H9 (cell line): Measurements from ENCODE around the gene ZCCHC3. TPM values are rescaled to one million over a fixed set of nuclear protein-coding genes. Genes with fewer than 3 reads are reported as not detected.

ENCODE experiments used
- DNase-seq: peaks from one replicate; pipeline ENCODE4 v3.0.0-alpha.2; 2017
- H2AFZ ChIP-seq: one replicate; pipeline ENCODE4 v1.6.1; 2013; ENCODE audit warnings: mild to moderate bottlenecking, low read length, control low read depth, moderate library complexity
- H2AK5ac ChIP-seq: 2 replicates; pipeline ENCODE4 v1.6.1; 2013; ENCODE audit warnings: low read length, control low read depth, mixed read lengths; ENCODE audit not compliant: insufficient read length
- H2BK120ac ChIP-seq: one replicate; pipeline ENCODE4 v1.6.1; 2013; ENCODE audit warnings: low read depth, mild to moderate bottlenecking, low read length, control low read depth, inconsistent platforms; ENCODE audit not compliant: poor library complexity, severe bottlenecking
- H2BK12ac ChIP-seq: 2 replicates; pipeline ENCODE4 v1.6.1; 2013; ENCODE audit warnings: low read length, control low read depth, mixed read lengths, low read depth; ENCODE audit not compliant: insufficient read length
- H2BK15ac ChIP-seq: 2 replicates; pipeline ENCODE4 v1.6.1; 2013; ENCODE audit warnings: low read depth, low read length, control low read depth
- H2BK20ac ChIP-seq: one replicate; pipeline ENCODE4 v1.6.1; 2013; ENCODE audit warnings: low read depth, mild to moderate bottlenecking, low read length, control low read depth, inconsistent platforms; ENCODE audit not compliant: poor library complexity, severe bottlenecking
- H2BK5ac ChIP-seq: 2 replicates; pipeline ENCODE4 v1.6.1; 2013; ENCODE audit warnings: low read length, control low read depth, mixed read lengths; ENCODE audit not compliant: insufficient read length
- H3K14ac ChIP-seq: 2 replicates; pipeline ENCODE4 v1.6.1; 2013; ENCODE audit warnings: low read length, control low read depth; ENCODE audit not compliant: insufficient read depth
- H3K18ac ChIP-seq: 2 replicates; pipeline ENCODE4 v1.6.1; 2013; ENCODE audit warnings: low read depth, mild to moderate bottlenecking, mixed read lengths, low read length, control low read depth; ENCODE audit not compliant: insufficient read length
- H3K23ac ChIP-seq: 2 replicates; pipeline ENCODE4 v1.6.1; 2013; ENCODE audit warnings: low read length, control low read depth, mixed read lengths, low read depth; ENCODE audit not compliant: insufficient read length
- H3K23me2 ChIP-seq: 2 replicates; pipeline ENCODE4 v1.6.1; 2013; ENCODE audit warnings: low read depth, mild to moderate bottlenecking, mixed read lengths, low read length, control low read depth; ENCODE audit not compliant: insufficient read length, poor library complexity, severe bottlenecking
- H3K27ac ChIP-seq: 2 replicates; pipeline ENCODE4 v1.5.1; 2013; ENCODE audit warnings: low read length, control low read depth, mixed read lengths, low read depth; ENCODE audit not compliant: insufficient read length
- H3K27me3 ChIP-seq: 2 replicates; pipeline ENCODE4 v1.6.1; 2013; ENCODE audit warnings: low read length, control low read depth, inconsistent platforms; ENCODE audit not compliant: insufficient read depth
- H3K4ac ChIP-seq: 2 replicates; pipeline ENCODE4 v1.6.1; 2013; ENCODE audit warnings: low read depth, mild to moderate bottlenecking, control low read depth, inconsistent platforms, low read length, moderate library complexity
- H3K4me1 ChIP-seq: 2 replicates; pipeline ENCODE4 v1.6.1; 2013; ENCODE audit warnings: low read length, control low read depth, inconsistent platforms; ENCODE audit not compliant: insufficient read depth
- H3K4me2 ChIP-seq: 2 replicates; pipeline ENCODE4 v1.6.1; 2013; ENCODE audit warnings: low read length, control low read depth, mixed read lengths; ENCODE audit not compliant: insufficient read length, insufficient read depth
- H3K56ac ChIP-seq: 2 replicates; pipeline ENCODE4 v1.6.1; 2013; ENCODE audit warnings: low read depth, mild to moderate bottlenecking, mixed read lengths, low read length, control low read depth; ENCODE audit not compliant: insufficient read length
- H3K79me1 ChIP-seq: 2 replicates; pipeline ENCODE4 v1.6.1; 2013; ENCODE audit warnings: low read depth, mild to moderate bottlenecking, moderate library complexity, low read length, control low read depth, inconsistent platforms; ENCODE audit not compliant: insufficient read depth, poor library complexity, severe bottlenecking
- H3K79me2 ChIP-seq: 2 replicates; pipeline ENCODE4 v1.6.1; 2013; ENCODE audit warnings: low read length, control low read depth, inconsistent platforms; ENCODE audit not compliant: insufficient read depth
- H3K9ac ChIP-seq: 2 replicates; pipeline ENCODE4 v1.6.1; 2013; ENCODE audit warnings: low read length, control low read depth, mixed read lengths; ENCODE audit not compliant: insufficient read length; ENCODE audit errors: extremely low read depth
- H3K9me3 ChIP-seq: one replicate; pipeline ENCODE4 v1.6.1; 2013; ENCODE audit warnings: low read depth, low read length, inconsistent platforms; ENCODE audit not compliant: control insufficient read depth
- H3T11ph ChIP-seq: one replicate; pipeline ENCODE4 v1.6.1; 2013; ENCODE audit warnings: mild to moderate bottlenecking, low read length, control low read depth, inconsistent platforms
- H4K20me1 ChIP-seq: one replicate; pipeline ENCODE4 v1.6.1; 2013; ENCODE audit not compliant: control insufficient read depth, insufficient read length, insufficient read depth
- H4K5ac ChIP-seq: 2 replicates; pipeline ENCODE4 v1.6.1; 2013; ENCODE audit warnings: low read depth, mild to moderate bottlenecking, mixed read lengths, low read length, control low read depth; ENCODE audit not compliant: insufficient read length
- H4K8ac ChIP-seq: replicated peaks from 2 replicates; pipeline ENCODE4 v1.6.1; 2013; ENCODE audit warnings: low read length, control low read depth, mixed read lengths, low read depth; ENCODE audit not compliant: insufficient read length
- H4K91ac ChIP-seq: 2 replicates; pipeline ENCODE4 v1.6.1; 2013; ENCODE audit warnings: low read depth, mild to moderate bottlenecking, moderate library complexity, mixed read lengths, low read length, control low read depth; ENCODE audit not compliant: insufficient read length
- H3K27ac Mint-ChIP-seq, 3 experiments: 2 replicates in 2 of 3; 3 replicates in 1 of 3; pipeline ENCODE4 v1.8.0; 2020 to 2021; ENCODE audit warnings: mixed read lengths in 3 of 3, mild to moderate bottlenecking in 1 of 3, moderate library complexity in 1 of 3
- H3K27me3 Mint-ChIP-seq: 2 replicates; pipeline ENCODE4 v1.8.0; 2021; ENCODE audit warnings: low read depth, mild to moderate bottlenecking, moderate library complexity, mixed read lengths
- H3K36me3 Mint-ChIP-seq, 3 experiments: 2 replicates in 2 of 3; 3 replicates in 1 of 3; pipeline ENCODE4 v1.8.0; 2020 to 2021; ENCODE audit warnings: low read depth in 3 of 3, mixed read lengths in 3 of 3; ENCODE audit not compliant: insufficient read depth in 1 of 3
- H3K4me1 Mint-ChIP-seq, 2 experiments: 2 replicates each; pipeline ENCODE4 v1.8.0; 2020; ENCODE audit warnings: mixed read lengths in 2 of 2
- H3K4me3 Mint-ChIP-seq, 2 experiments: 2 replicates in 1 of 2; 3 replicates in 1 of 2; pipeline ENCODE4 v1.8.0; 2020 to 2021; ENCODE audit warnings: mild to moderate bottlenecking in 2 of 2, mixed read lengths in 2 of 2, moderate library complexity in 1 of 2
- H3K9me3 Mint-ChIP-seq, 2 experiments: 2 replicates in 1 of 2; 3 replicates in 1 of 2; pipeline ENCODE4 v1.8.0; 2020; ENCODE audit warnings: mild to moderate bottlenecking in 2 of 2, mixed read lengths in 2 of 2, moderate library complexity in 1 of 2
- CTCF ChIP-seq: fragments of 200-600 bp; sonication (generic); conservative IDR thresholded peaks from 3 replicates; pipeline ENCODE4 v1.8.0; 2021; ENCODE audit warnings: antibody characterized with exemption, mild to moderate bottlenecking
- WGBS: extraction: QIAGEN DNeasy Blood & Tissue Kit; methylation state at CpG from one replicate; pipeline ENCODE4 v1.1.7; 2013; ENCODE audit warnings: missing lambda C conversion rate, low lambda C conversion rate, mixed read lengths; ENCODE audit not compliant: insufficient read length; ENCODE audit errors: extremely low coverage; 5-methylcytosine and 5-hydroxymethylcytosine counted together
- total RNA-seq: library from RNA; stranded (reverse); gene quantifications from 2 replicates; pipeline ENCODE4 v1.2.1, GENCODE V29; 2021

Gene ZCCHC3
- total RNA-seq, 1 experiment from 2014 or later = 41.3 TPM

GRCh38 chr20:289693-290083 is 7.7 kb upstream of the ZCCHC3 start:
- H4K5ac ChIP-seq = no peak overlapping the region
- H3K9me3 ChIP-seq = no peaks in the 10 kb centered on the region
- H3K27ac ChIP-seq = no peak overlapping the region
- H2BK20ac ChIP-seq = no peak overlapping the region
- H2AFZ ChIP-seq = peak overlapping the region; percentile 99
- H4K8ac ChIP-seq = no peak overlapping the region
- peaks cover 6% of the 10 kb centered on the region for H3K23me2 ChIP-seq
- H3K56ac ChIP-seq = no peak overlapping the region
- no peak for TF ChIP-seq CTCF
- H3K79me2 ChIP-seq = no peaks in the 10 kb centered on the region; the same call in 1 of the 2 replicates
- no peak overlapping the region for H2BK15ac ChIP-seq
- no peak overlapping the region for H2BK5ac ChIP-seq
- no peak overlapping the region for H2BK120ac ChIP-seq
- no peak overlapping the region for H3K18ac ChIP-seq
- H2BK12ac ChIP-seq = no peak overlapping the region
- H3K4me2 ChIP-seq = peak overlapping the region; percentile 75
- H3K14ac ChIP-seq = peak overlapping the region; percentile 91; the same call in 1 of the 2 replicates
- H4K20me1 ChIP-seq = no peaks in the 10 kb centered on the region
- H3K27me3 ChIP-seq = no peaks in the 10 kb centered on the region; the same call in 1 of the 2 replicates
- no peak overlapping the region for H3K23ac ChIP-seq
- no peaks in the 10 kb centered on the region for H3K79me1 ChIP-seq
- Mint-ChIP-seq H3K27ac (peak overlapping the region; percentile 25 to 88 (median 66); a peak in 2 of 7 replicates), H3K4me3 (no peak overlapping the region), H3K4me1 (peaks cover 0 to 5% of the 10 kb centered on the region in 2 experiments; a peak in 2 of 4 replicates), H3K36me3 (peaks cover 2 to 21% (median 7%) of the 10 kb centered on the region in 3 experiments; a peak in 5 of 7 replicates), H3K27me3 (peaks cover 15% of the 10 kb centered on the region), H3K9me3 (no peaks in the 10 kb centered on the region; a peak in 1 of 5 replicates)
- no peak overlapping the region for H3K4ac ChIP-seq
- DNase-seq = no peak
- H4K91ac ChIP-seq = no peak overlapping the region
- H3K9ac ChIP-seq = peak overlapping the region; percentile 79
- WGBS = no CpG with 5 or more reads among the region's 2 CpGs
- H3K4me1 ChIP-seq = peaks cover 5% of the 10 kb centered on the region; the same call in 1 of the 2 replicates
- H3T11ph ChIP-seq = no peak overlapping the region
- H2AK5ac ChIP-seq = no peak overlapping the region
